ENCODE results near the gene EEF2K.
"Not testable (repeated sequence)": the region's sequence is repeated elsewhere in the genome, so short reads cannot be mapped to it uniquely, and the experiment has no call there.

Gene EEF2K

GRCh38 chr16:22297114-22297870 lies 91.2 kb downstream of the EEF2K start, which contains the start of gene POLR3E:
TSS of gene POLR3E (plus strand) at chr16:22297409. CDS start at chr16:22302969, 5,560 bp downstream.
- peak; percentile 95 to 98 for DNase-seq

GRCh38 chr16:22297871-22298733 lies 92.0 kb downstream of the EEF2K start:
- peak; percentile 46 to 85 for DNase-seq

- DNase-seq = no peak
Measured at GRCh38 chr16:22299036-22299435, 93.0 kb downstream of the EEF2K start.

- peak in 1 of 2 donors; percentile 24 for DNase-seq
Measured at GRCh38 chr16:22300427-22301071, 94.5 kb downstream of the EEF2K start.

- DNase-seq = not testable (repeated sequence)
Measured at GRCh38 chr16:22301423-22301822, 95.3 kb downstream of the EEF2K start.

- no peak for DNase-seq
Measured at GRCh38 chr16:22302776-22303363, 96.8 kb downstream of the EEF2K start.

GRCh38 chr16:22304411-22304810 lies 98.3 kb downstream of the EEF2K start:
- DNase-seq = no peak

- no peak for DNase-seq
Measured at GRCh38 chr16:22306788-22307187, 100.7 kb downstream of the EEF2K start.

GRCh38 chr16:22307838-22308237 lies 101.8 kb downstream of the EEF2K start:
- DNase-seq = no peak

GRCh38 chr16:22308824-22309520 lies 102.9 kb downstream of the EEF2K start:
- DNase-seq = no peak

- no peak for DNase-seq
Measured at GRCh38 chr16:22311520-22311919, 105.4 kb downstream of the EEF2K start.

- DNase-seq = no peak
Measured at GRCh38 chr16:22312897-22313781, 107.1 kb downstream of the EEF2K start.

- DNase-seq = no peak
Measured at GRCh38 chr16:22313876-22314470, 107.9 kb downstream of the EEF2K start.

- no peak for DNase-seq
Measured at GRCh38 chr16:22314661-22315626, 108.9 kb downstream of the EEF2K start.

GRCh38 chr16:22315979-22316378 lies 109.9 kb downstream of the EEF2K start:
- no peak for DNase-seq

- no peak for DNase-seq
Measured at GRCh38 chr16:22316411-22316811, 110.3 kb downstream of the EEF2K start.

- DNase-seq = no peak
Measured at GRCh38 chr16:22317001-22317530, 111.0 kb downstream of the EEF2K start.

- no peak for DNase-seq
Measured at GRCh38 chr16:22317625-22318024, 111.5 kb downstream of the EEF2K start.

- peak in 1 of 2 donors; percentile 10 for DNase-seq
Measured at GRCh38 chr16:22318690-22319358, 112.7 kb downstream of the EEF2K start.
